HUES64 (cell line): Measurements from ENCODE around the gene TULP4.

Source experiments
- H3K27ac ChIP-seq: 2 replicates; pipeline ENCODE4 v1.7.0; 2013; ENCODE audit warnings: low read depth, low read length, inconsistent platforms
- H3K27me3 ChIP-seq: 2 replicates; pipeline ENCODE4 v1.6.1; 2013; ENCODE audit warnings: mild to moderate bottlenecking, low read length; ENCODE audit not compliant: insufficient read depth
- H3K36me3 ChIP-seq: 2 replicates; pipeline ENCODE4 v1.6.1; 2013; ENCODE audit warnings: mild to moderate bottlenecking, low read length; ENCODE audit not compliant: insufficient read depth
- H3K4me1 ChIP-seq: 2 replicates; pipeline ENCODE4 v1.6.1; 2013; ENCODE audit warnings: mild to moderate bottlenecking, low read length, moderate library complexity; ENCODE audit not compliant: insufficient read depth
- H3K4me3 ChIP-seq: 2 replicates; pipeline ENCODE4 v1.5.1; 2013; ENCODE audit warnings: mild to moderate bottlenecking, low read length, moderate library complexity
- H3K9ac ChIP-seq: 2 replicates; pipeline ENCODE4 v1.6.1; 2013; ENCODE audit warnings: mild to moderate bottlenecking, low read depth, low read length
- H3K9me3 ChIP-seq: 2 replicates; pipeline ENCODE4 v1.6.1; 2013; ENCODE audit warnings: low read depth, low read length; ENCODE audit not compliant: insufficient read depth
- WGBS: fragments of 150-250, 120-280 bp; methylation state at CpG from one replicate; pipeline ENCODE4 v1.1.7; 2013; ENCODE audit warnings: missing lambda C conversion rate; 5-methylcytosine and 5-hydroxymethylcytosine counted together

Gene TULP4

DNA sequence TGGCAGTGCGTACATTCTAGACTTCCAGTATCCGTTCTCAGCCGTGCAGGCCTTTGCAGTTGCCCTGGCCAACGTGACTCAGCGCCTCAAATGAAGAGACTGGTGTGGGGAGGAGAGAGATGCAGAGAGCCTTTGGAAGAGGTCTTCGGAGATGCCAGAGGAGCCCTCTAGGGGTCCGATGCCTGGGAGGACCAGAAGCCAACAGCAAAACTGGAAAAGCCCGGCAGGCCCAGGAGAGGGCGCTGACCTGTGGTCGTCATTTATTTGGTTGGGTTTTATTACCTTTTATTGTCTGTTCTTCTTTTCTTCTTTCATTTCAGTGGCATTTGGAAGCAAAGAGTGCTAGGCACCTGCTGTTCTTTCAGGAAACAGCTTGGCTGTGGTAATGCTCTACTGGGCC, 194.3 kb downstream of the TULP4 start:
- Histone ChIP-seq H3K4me3 (no peak overlapping the region), H3K9me3 (no peaks in the 10 kb centered on the region), H3K9ac (no peak overlapping the region), H3K27me3 (no peaks in the 10 kb centered on the region), H3K27ac (no peak overlapping the region), H3K36me3 (peaks cover 11% of the 10 kb centered on the region), H3K4me1 (no peaks in the 10 kb centered on the region)
- WGBS, result 50% methylated on average over 10 of the region's 10 CpGs

DNA sequence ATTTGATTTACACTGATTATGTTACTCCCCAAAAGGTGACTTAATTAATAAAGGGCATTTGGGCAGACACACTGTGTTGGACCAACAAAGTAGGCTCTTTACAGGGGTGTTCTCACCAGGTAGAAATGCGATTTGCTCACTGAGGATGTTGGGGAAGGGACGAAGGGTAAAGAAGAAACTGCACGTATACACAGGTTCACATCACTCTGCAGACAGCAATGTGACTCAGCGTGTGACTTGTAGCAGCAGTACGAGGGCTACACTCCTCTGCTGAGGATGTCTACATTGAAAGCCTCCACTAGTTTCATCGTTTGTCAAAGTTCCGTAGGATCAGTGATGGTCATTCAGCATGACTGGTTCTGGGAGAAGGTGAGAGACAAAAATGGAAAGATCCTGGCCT, 194.9 kb downstream of the TULP4 start:
- WGBS, result 94% methylated on average over 7 of the region's 7 CpGs
- Histone ChIP-seq H3K27ac (no peak overlapping the region), H3K4me3 (no peak overlapping the region), H3K9ac (no peak overlapping the region), H3K36me3 (peaks cover 8% of the 10 kb centered on the region), H3K27me3 (no peaks in the 10 kb centered on the region), H3K9me3 (no peaks in the 10 kb centered on the region), H3K4me1 (no peaks in the 10 kb centered on the region)

DNA sequence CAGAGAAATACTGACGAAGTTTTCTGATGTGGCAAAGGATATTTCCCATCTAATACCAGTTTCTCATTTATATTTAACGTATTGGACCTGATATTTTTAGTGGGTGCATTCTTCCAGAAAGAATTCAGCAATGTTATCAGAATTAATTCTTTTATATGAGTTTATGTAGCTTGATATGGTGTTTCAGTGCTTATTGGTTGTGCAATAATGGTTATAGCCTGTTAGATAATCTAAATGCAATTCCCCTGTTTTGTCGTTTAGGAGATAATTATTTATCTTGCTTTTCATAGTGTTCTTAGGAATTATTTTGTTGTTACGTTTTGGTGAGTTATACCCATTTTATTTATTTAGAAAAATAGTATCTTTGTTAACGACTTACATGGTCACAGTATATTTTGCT, 196.2 kb downstream of the TULP4 start:
- WGBS, result 96% methylated on average over 4 of the region's 5 CpGs
- H3K27ac ChIP-seq, result no peak overlapping the region

DNA sequence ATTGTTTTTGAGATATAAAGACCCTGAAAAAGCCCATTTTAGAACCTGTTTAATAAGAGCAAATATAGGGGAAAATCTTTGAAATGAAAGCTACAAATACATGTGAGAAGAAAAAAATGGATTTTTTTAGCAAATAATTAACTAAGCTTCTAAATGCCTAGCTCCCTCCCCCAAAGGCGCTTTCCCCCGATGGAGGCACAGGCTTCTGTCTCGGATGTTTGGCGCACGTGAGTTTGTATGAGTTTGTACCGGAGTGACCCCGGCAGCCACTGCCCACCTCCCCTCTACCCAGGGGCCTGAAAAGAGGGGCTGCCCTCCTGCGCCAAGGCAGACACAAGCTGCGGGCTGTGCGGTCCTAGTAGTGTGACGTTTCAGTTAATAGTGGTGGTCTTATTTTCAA, 197.2 kb downstream of the TULP4 start:
- Histone ChIP-seq H3K27me3 (no peaks in the 10 kb centered on the region), H3K4me1 (no peaks in the 10 kb centered on the region), H3K9ac (no peak overlapping the region), H3K27ac (no peak overlapping the region), H3K9me3 (no peaks in the 10 kb centered on the region), H3K36me3 (peaks cover 8% of the 10 kb centered on the region), H3K4me3 (no peak overlapping the region)
- 98% methylated on average over 11 of the region's 11 CpGs for WGBS

More for the DNA sequence above, 196.2 kb downstream of the TULP4 start:
- H3K4me3 ChIP-seq, result no peak overlapping the region
- no peaks in the 10 kb centered on the region for H3K27me3 ChIP-seq
- no peaks in the 10 kb centered on the region for H3K4me1 ChIP-seq
- H3K36me3 ChIP-seq, result peaks cover 8% of the 10 kb centered on the region
- H3K9me3 ChIP-seq, result no peaks in the 10 kb centered on the region
- H3K9ac ChIP-seq, result no peak overlapping the region

DNA sequence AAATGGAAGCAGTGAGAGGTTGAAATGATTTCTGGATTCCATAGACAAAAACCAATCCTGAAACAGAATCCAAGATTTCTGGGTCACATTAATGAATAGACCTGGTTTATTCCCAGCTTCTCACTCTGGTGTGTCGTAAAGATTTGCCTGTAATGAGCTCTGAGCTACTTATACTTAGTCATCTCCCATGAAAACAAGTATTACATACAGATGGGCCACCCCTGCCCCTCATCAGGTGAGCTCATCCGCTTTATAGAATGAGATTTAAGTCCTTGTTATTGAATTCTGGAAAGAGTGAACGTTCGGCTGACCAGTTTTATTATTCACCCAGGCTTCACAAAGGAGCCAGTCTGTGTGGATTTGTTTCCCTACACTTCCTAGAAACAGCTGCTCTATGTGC, 200.5 kb downstream of the TULP4 start:
- Histone ChIP-seq H3K9ac (no peak overlapping the region), H3K4me1 (peaks cover 1% of the 10 kb centered on the region; the same call in 1 of the 2 replicates), H3K36me3 (no peaks in the 10 kb centered on the region), H3K9me3 (no peaks in the 10 kb centered on the region), H3K27me3 (no peaks in the 10 kb centered on the region), H3K4me3 (no peak overlapping the region), H3K27ac (no peak overlapping the region)
- WGBS, result 99% methylated on average over 4 of the region's 4 CpGs

DNA sequence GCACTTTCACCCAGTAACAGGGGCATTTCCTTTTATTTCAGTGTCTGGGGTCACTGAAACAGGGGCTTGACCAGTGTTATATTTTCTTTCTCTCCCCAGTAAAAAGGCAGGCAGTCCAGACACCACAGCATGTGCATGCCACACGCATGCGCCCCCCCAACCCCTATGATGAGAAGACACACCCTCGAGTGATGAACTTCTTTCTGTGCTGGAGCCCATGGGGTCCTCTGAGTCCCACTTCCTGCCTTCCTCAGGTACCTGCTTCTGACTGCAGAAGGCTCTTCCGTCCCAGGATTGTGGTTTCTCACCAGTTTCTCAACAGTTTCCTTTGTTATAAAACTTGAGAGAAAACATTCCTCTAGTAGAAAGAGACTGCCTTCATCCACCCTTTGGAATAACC, 201.9 kb downstream of the TULP4 start:
- Histone ChIP-seq H3K9ac (no peak overlapping the region), H3K27ac (no peak overlapping the region), H3K4me1 (peaks cover 11% of the 10 kb centered on the region), H3K27me3 (no peaks in the 10 kb centered on the region), H3K9me3 (no peaks in the 10 kb centered on the region), H3K36me3 (no peaks in the 10 kb centered on the region), H3K4me3 (no peak overlapping the region)
- WGBS, result 92% methylated on average over 4 of the region's 4 CpGs

DNA sequence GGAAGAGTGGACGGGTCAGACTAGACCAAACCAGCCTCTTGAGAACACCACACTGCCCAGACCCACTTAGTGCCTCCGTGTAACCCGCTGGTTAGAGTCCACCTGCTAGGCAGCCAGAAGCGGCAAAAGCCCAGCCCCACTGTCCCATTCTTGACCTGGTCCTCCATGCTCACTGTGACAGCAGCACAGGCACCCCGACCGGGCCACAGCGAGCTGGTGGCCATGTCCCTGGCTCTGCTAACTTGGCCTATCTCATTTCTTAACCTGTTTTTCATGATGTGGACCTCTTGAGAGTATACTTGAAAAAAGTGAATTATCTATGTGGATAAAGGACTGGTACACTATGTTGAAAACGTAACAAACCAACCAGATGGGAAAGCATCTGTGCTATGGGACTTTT, 202.7 kb downstream of the TULP4 start:
- Histone ChIP-seq H3K4me3 (no peak overlapping the region), H3K9ac (no peak overlapping the region), H3K9me3 (no peaks in the 10 kb centered on the region), H3K27ac (no peak overlapping the region), H3K27me3 (no peaks in the 10 kb centered on the region), H3K4me1 (peaks cover 12% of the 10 kb centered on the region), H3K36me3 (no peaks in the 10 kb centered on the region)
- 92% methylated on average over 8 of the region's 8 CpGs for WGBS

DNA sequence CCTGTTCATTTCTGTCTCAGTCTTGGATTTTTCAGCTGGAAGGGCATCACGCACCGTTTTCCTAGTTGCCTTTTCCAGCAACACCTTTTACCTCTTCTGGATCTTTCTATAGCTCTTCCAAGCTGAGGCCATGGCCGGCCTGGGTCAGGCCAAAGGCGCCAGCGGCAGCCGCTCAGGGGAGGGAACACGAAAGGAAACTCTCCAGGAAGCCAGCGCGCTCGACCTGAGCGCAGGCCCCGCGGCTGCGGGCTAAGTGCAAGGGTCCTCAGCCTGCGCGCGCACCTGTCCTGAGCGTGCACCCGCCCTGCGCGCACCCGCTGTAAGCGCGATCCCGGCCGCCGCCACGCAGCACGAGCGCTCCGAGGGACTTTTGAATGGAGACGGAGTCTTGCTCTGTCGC, 203.8 kb downstream of the TULP4 start:
- no peaks in the 10 kb centered on the region for H3K27me3 ChIP-seq
- H3K9ac ChIP-seq, result no peak overlapping the region
- H3K4me3 ChIP-seq, result no peak overlapping the region
- H3K27ac ChIP-seq, result no peak overlapping the region
- 96% methylated on average over 33 of the region's 33 CpGs for WGBS
- no peaks in the 10 kb centered on the region for H3K36me3 ChIP-seq
- H3K4me1 ChIP-seq, result peaks cover 12% of the 10 kb centered on the region
- H3K9me3 ChIP-seq, result no peaks in the 10 kb centered on the region

DNA sequence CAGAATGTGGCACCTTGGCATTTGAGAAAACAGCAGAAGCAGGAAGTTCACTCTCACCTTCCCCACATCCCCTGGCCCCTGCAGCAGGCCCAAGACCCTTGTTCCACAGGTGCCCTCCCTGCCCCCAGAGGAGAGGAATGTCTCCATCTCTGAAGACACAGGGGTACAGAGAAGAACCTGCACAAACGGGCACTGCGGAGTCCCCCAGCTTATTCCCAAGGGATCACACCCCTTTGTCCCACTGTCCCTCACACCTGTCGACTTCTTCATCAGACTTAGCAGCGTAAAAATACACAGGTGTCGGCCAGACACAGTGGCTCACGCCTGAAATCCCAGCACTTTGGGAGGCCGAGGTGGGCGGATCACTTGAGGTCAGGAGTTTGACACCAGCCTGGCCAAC, 204.8 kb downstream of the TULP4 start:
- Histone ChIP-seq H3K4me1 (peaks cover 12% of the 10 kb centered on the region), H3K27ac (no peak overlapping the region), H3K27me3 (no peaks in the 10 kb centered on the region), H3K4me3 (no peak overlapping the region), H3K36me3 (no peaks in the 10 kb centered on the region), H3K9ac (no peak overlapping the region), H3K9me3 (no peaks in the 10 kb centered on the region)
- WGBS, result 95% methylated on average over 8 of the region's 8 CpGs

DNA sequence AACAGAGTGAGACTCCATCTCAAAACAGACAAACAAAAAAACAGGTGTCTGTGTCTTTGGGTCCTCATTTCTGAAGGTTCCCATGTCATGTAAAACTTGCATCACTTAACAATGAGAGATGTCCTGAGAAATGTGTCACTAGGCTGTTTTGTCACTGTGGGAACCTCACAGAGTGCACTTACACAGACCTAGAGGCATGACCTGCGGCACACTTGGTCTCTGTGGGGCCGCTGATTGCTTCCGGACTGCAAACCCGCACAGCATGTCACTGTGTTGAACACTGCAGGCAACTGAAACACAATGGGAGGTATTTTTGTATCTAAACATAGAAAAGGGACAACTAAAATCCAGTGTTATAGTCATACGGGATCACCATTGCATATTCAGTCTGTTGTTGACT, 205.3 kb downstream of the TULP4 start:
- no peak overlapping the region for H3K4me3 ChIP-seq
- 86% methylated on average over 5 of the region's 5 CpGs for WGBS
- H3K4me1 ChIP-seq, result peaks cover 12% of the 10 kb centered on the region
- no peaks in the 10 kb centered on the region for H3K27me3 ChIP-seq
- H3K27ac ChIP-seq, result no peak overlapping the region
- no peaks in the 10 kb centered on the region for H3K36me3 ChIP-seq
- H3K9me3 ChIP-seq, result no peaks in the 10 kb centered on the region
- H3K9ac ChIP-seq, result no peak overlapping the region

DNA sequence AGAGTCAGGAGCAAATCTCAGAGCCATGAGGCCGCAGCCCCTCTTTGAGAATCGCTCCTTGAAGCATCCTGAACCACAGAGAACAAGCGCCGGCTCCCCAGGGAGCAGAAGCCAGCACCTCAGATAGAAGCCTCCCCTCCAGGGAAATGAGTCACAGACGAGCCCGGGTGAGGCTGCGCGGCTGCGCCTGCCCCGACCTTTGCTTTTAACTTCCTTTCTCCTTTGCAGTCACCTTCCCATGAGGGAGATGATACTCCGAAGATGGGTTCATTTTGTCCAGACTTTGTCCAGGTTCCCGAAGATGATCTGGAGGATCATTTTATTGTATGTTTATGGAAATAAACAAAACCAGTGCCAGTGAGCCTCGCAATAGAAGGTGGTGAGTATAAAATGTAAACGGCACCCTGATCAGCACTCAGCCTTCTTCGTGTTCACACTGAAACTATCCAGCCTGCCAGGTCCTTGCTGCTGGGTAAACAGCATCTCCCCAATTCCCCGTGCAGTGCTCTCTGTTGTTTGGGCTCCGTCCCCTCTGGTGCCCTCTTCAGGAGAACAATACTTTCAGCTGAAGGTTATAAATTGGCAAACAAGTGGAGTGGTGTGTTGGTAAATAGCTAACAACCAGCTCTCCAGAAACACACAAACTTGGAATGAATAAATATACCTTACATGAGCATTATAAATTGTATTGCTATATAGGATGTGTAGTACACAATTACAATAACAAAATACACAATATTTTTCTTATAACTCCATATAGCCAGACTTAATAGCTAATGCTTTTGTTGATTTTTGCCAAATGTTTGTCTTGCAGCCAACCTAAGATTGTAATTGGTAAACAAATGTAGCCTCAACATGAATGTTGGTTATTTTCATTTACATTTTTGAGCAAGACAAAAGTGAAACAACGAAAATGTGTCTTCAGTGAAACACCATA, 206.2 kb downstream of the TULP4 start:
- peak overlapping the region; percentile 34; the same call in 1 of the 2 replicates for H3K9ac ChIP-seq
- peaks cover 12% of the 10 kb centered on the region for H3K4me1 ChIP-seq
- H3K9me3 ChIP-seq, result no peaks in the 10 kb centered on the region
- H3K36me3 ChIP-seq, result no peaks in the 10 kb centered on the region
- peak overlapping the region; percentile 50 for H3K4me3 ChIP-seq
- 12% methylated on average over 17 of the region's 18 CpGs for whole genome bisulfite sequencing
- no peaks in the 10 kb centered on the region for H3K27me3 ChIP-seq
- H3K27ac ChIP-seq, result no peak overlapping the region
